ENCODE results near the gene RBM39.

RBM39 gene

DNA sequence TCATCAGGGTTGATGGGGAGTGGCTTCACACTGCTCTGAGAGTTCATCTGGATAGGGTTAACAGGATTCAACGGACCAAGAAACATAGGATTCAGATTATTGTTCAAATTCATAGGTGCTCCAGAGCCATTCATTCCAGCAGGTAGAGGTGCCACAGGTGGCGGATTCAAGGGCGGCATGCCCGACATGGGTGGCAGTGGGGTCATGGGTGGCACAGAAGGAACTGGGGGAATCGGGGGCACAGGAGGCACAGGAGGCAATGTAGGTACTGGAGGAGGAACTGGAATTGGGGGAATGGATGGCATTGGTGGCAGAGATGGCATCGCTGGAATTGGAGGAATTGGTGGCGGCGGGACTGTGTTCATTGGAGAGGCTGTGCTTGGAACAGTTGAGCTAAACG lies 87.6 kb downstream of the RBM39 start:
- Histone ChIP-seq H3K9me3 (ENCODE audit: control insufficient read depth, insufficient read depth, low read length) (no peaks in the 10 kb centered on the region), H3K9ac (ENCODE audit: low read depth, low read length) (no peak overlapping the region), H3K4me3 (ENCODE audit: low read depth, low read length) (no peak overlapping the region), H3K4me1 (ENCODE audit: control insufficient read depth, insufficient read depth, low read length) (no peaks in the 10 kb centered on the region), H3K27me3 (ENCODE audit: control insufficient read depth, insufficient read depth, low read length) (no peaks in the 10 kb centered on the region), H3K36me3 (ENCODE audit: control insufficient read depth, insufficient read depth, low read length) (peaks cover 13% of the 10 kb centered on the region)

DNA sequence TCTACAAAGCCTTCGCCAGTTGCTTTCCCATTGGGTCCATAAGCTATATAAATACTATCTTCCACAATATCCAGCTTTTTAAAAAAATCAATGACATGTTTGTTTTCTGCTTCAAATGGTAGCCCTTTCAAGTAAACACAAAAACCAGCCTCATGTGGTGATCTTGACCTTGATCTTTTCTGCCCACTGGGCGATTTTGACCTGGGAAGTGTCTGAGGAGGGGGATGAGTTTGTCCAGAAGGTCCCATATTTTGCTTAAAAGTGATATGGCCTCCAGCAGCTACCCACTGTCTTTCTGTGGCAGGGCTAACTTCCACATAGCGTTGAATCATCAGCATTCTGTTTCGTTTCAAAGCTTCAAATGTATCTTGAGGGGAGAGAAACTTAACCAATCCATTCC lies 88.2 kb downstream of the RBM39 start:
- H3K9ac ChIP-seq (ENCODE audit: low read depth, low read length) = no peak overlapping the region
- no peak overlapping the region for H3K4me3 ChIP-seq (ENCODE audit: low read depth, low read length)
- no peaks in the 10 kb centered on the region for H3K9me3 ChIP-seq (ENCODE audit: control insufficient read depth, insufficient read depth, low read length)
- H3K27me3 ChIP-seq (ENCODE audit: control insufficient read depth, insufficient read depth, low read length) = no peaks in the 10 kb centered on the region
- peaks cover 13% of the 10 kb centered on the region for H3K36me3 ChIP-seq (ENCODE audit: control insufficient read depth, insufficient read depth, low read length)
- H3K4me1 ChIP-seq (ENCODE audit: control insufficient read depth, insufficient read depth, low read length) = no peaks in the 10 kb centered on the region
